Renal pelvis (tissue), 3 donors: Measurements from ENCODE around the gene CDC16. TPM values are rescaled to one million over a fixed set of nuclear protein-coding genes. Genes with fewer than 3 reads are reported as not detected.

ENCODE experiments used
- polyA plus RNA-seq, 3 donors: library from polyadenylated mRNA; unstranded; fragments of 120-200 nt; gene quantifications; one replicate each; pipeline ENCODE4 v1.2.1, GENCODE V29; 2013; ENCODE audit not compliant: insufficient read length in 3 of 3

CDC16 gene
- polyA plus RNA-seq, 3 donors, result 104 to 127 (median 125) TPM

Other genes with a start within 250 kb of the CDC16 start
- 10 to 100 TPM; 11.3 to 13.4 (median 12.1) TPM for gene RASA3, start 102.3 kb upstream of the CDC16 start, polyA plus RNA-seq
- gene CFAP97D2, start 55.6 kb upstream of the CDC16 start, polyA plus RNA-seq, result not detected
- 100 to 1,000 TPM in 2 of 3 donors, 10 to 100 TPM in 1; 94.7 to 171 (median 150) TPM for gene UPF3A, start 46.7 kb downstream of the CDC16 start, polyA plus RNA-seq
- 10 to 100 TPM; 31.1 to 34.8 (median 32.4) TPM for gene CHAMP1, start 79.6 kb downstream of the CDC16 start, polyA plus RNA-seq